NCI-H82 treated with DMSO at 0.1 percent for 48 hours (cell line): Measurements from ENCODE around the gene ARHGEF33.

Experiments
- DNase-seq: peaks from one replicate; lab custom pipeline; 2025; ENCODE audit not compliant: unreplicated experiment; lab: John Stamatoyannopoulos, UW

Gene ARHGEF33

GRCh38 chr2:38959466-38959865 lies 69.8 kb downstream of the ARHGEF33 start:
- no peak for DNase-seq

GRCh38 chr2:38959938-38960608 lies 70.4 kb downstream of the ARHGEF33 start:
- DNase-seq: no peak

DNA sequence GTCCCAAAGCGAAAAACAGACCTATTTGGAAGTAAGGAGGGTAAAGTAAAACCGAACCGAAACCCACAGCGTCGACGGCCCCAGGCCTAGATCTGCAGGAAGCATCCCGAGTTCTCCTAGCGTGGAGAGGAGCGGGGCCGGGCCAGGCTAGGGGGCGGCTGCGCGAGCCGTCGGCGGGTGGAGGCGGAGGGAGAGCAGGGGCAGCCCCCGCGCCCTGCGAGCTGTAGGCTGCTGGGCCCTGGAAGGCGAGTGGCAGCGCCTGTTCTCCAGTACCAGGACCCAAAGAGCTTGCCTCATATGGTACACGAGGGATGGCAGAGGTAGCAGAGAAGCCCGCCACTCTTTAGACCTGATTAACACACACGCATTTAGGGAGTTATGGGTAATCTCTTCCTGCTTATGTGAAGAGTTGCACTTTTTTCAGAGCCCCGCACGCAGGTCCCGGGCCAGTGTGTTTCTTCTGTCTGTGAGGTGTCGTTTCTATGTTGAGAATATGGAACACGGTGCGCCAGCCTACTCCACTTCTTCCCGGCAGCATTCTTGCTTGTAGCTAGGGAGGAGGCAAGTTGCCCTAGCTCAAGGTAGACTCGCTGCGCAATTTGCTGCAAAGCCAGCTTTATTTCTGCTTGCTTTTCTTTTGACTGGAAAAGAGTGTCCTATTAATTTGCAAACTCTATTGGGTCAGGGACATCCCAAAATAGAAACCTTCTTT lies 71.1 kb downstream of the ARHGEF33 start:
- DNase-seq: no peak

DNA sequence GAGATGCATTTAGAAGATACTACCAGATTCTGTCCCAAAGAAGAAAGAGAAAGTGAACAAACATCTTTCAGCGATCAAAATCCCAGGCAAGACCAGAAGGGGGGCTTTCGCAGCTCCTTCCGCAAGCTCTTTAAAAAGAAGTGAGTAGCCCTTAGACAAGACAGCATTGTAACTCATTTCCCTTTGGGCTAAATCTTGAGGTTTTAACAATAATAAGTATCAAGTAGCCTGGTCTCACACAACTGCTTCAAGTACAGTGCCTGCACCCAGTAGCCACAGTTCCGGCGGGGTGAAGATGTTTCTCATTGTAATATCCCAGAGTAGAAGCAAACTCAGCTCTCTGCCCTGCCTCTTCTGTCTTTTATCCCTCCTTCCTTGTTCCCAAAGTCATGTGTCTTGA lies 76.3 kb downstream of the ARHGEF33 start:
- no peak for DNase-seq

GRCh38 chr2:38966678-38967077 lies 77.0 kb downstream of the ARHGEF33 start:
- DNase-seq: no peak

GRCh38 chr2:38968021-38968420 lies 78.3 kb downstream of the ARHGEF33 start:
- no peak for DNase-seq

GRCh38 chr2:38971377-38971776 lies 81.7 kb downstream of the ARHGEF33 start:
- no peak for DNase-seq

DNA sequence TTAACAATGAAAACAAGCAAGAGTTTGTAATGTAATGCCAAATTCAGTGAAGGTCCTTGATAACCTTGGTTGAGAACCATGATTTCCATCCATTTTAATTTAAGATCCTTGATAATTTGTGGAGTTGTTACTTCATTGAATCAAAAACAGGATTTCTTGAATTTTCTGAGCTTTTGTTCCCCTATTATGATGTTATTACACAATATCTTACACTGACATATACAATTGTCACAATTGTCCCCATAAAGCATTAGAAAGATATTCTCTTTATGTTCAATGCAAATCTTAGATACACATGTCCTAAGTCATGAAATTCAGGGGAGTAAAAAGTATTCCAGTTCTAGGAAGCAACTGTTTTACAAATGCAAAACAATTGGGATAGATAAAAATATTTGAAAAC lies 83.6 kb downstream of the ARHGEF33 start:
- no peak for DNase-seq

GRCh38 chr2:38975042-38975441 lies 85.4 kb downstream of the ARHGEF33 start:
- no peak for DNase-seq

DNA sequence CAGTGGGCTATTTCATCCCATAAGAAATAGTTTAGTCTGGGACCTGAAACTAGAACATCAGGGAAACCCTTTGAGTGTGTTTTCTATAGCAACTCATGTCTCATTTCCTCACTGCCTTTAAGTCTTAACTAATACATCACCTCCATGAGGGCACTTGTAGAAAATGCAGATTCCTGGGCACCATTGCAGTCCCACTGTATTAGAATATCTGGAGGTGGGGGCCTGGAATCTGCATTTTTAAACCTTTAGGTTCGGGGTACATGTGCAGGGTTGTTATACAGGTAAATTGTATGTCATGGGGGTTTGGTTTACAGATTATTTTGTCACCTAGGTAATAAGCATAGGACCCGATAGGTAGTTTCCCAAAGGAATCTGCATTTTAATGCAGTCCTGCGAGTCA lies 87.4 kb downstream of the ARHGEF33 start:
- no peak for DNase-seq

- peak; percentile 85 for DNase-seq
Measured at GRCh38 chr2:38978296-38978903, 88.7 kb downstream of the ARHGEF33 start.

DNA sequence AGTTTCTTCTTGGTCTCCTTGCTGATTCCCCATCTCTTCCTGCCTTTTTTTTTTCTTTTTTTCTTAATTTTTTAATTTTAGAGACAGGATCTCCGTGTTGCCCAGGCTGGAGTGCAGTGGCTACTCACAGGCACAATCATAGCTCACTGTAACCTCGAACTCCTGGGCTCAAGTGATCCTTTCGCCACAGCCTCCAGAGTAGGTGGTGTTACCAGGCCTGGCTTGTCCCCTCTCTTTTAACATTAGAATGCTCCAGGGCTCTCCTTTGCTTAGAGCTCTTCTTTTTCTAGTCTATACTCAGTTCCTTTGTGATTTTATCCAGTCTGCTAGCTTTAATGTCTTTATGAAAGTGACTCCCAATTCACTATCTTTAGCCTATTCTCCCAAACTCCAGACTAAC lies 89.2 kb downstream of the ARHGEF33 start:
- no peak for DNase-seq

- no peak for DNase-seq
Measured at GRCh38 chr2:38981003-38981669, 91.5 kb downstream of the ARHGEF33 start.

- no peak for DNase-seq
Measured at GRCh38 chr2:38981670-38982357, 92.1 kb downstream of the ARHGEF33 start.

DNA sequence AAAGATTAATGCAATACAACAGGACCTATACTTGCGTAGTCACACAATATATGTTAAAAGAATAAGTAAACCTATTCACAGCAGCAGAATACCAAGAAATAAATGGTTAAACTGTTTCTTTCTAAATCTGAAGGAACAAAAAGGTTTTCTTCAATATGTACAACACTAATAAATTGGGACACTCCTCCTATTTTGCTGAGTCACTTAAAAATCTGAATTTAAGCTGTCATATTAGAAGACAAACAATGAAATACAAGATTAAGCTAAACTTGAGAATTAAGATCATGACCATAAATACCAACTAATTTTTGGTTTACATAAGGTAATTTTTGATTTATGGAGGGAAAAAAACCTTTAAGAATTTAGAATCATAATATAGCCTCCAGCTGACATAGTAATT lies 92.8 kb downstream of the ARHGEF33 start:
- DNase-seq: no peak

GRCh38 chr2:38988716-38989115 lies 99.0 kb downstream of the ARHGEF33 start:
- DNase-seq: no peak

- DNase-seq: no peak
Measured at GRCh38 chr2:38991899-38992298, 102.2 kb downstream of the ARHGEF33 start.

- no peak for DNase-seq
Measured at GRCh38 chr2:38997781-38998180, 108.1 kb downstream of the ARHGEF33 start.

- DNase-seq: no peak
Measured at GRCh38 chr2:39000552-39000951, 110.9 kb downstream of the ARHGEF33 start.

DNA sequence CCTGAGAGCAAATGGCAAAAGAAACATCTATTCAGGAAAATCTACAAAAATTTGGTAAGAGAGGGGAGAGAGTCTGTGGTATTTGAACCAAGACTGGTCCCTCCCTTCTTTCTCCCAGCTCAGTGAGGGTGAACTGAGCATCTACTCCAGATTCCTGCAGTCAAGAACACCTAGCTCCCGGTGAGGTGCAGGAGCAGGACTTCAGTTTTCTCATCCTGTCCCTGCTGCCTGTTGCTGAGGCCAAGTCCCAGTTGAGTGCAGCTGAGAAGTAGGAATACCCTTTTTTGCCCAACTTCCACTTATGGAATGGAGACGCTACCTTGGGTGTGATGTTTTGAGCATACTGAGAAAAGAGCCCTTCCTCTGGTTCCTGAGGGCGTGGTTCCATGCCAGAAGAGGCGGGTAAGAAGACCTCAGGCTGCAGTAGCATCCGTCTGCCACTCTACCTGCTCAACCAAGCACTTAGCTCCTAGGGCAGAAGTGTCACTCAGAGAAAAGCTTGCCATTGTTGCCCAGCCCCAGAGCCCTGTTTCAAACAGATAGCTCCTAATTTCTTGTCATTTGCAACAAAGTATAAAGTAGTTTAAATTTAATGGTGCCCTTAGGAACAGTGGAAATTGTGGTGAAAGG lies 118.3 kb downstream of the ARHGEF33 start:
- no peak for DNase-seq

GRCh38 chr2:39008665-39009064 lies 119.0 kb downstream of the ARHGEF33 start:
- no peak for DNase-seq
